Activated naive CD4-positive, alpha-beta T cell treated with Interleukin-2 at 50 U/mL for 16 hours (primary cell): ENCODE data around the gene CD28.

Source experiments
- DNase-seq: peaks from one replicate; pipeline ENCODE4 v3.0.0-alpha.2; 2020

The CD28 gene

GRCh38 chr2:203706403-203706802 lies at the start of gene CD28:
TSS of gene CD28 (plus strand) at chr2:203706639. CDS start at chr2:203706697, 58 bp downstream.
- peak; percentile 88 for DNase-seq

- no peak for DNase-seq
Measured at GRCh38 chr2:203659331-203660049, 46.9 kb upstream of the CD28 start.

DNA sequence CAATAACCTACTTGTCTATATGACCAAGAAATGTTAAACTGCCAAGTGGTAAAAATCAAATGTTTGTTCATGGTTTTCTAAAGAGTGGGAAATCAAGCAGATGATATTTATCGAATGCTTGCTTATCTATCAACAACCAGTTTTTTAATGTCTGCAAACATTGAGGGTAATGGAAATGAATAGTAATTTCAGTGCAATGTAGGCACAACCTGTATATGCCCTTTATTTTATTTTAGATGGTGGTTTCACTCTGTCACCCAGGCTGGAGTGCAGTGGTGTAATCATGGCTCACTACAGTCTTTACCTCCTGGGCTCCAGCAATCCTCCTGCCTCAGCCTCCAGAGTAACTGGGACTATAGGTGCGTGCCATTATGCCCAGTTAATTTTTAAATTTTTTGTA lies 46.0 kb upstream of the CD28 start:
- no peak for DNase-seq

DNA sequence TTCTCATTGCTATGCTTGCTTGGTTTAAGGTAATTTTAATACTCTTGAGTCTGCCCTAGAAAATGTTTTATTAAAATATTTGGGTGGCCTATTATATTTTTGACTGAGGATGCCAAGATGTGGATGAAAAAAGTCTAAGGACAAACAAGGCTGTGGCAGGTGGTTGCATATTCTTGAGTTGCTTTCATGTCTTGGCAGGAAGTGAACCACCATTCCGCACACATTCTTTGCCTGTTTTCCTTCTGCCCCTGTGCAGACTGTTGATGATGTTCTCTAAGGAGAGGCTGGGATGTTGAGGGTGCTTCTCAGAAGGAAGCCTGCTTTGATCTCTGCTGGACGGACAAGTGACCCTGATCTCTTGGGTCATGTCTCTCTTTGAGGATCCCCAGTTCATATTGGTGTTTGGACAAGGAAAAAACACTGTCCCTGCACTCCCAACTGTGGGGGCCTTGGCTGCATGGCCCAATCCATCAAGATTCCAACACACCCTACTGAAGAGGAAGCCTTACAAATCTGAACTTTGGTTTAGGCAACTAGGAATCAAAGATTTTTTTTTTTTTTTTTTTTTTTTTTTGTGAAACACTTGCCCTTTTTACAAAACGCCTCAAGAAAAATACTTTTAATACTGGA lies 45.0 kb upstream of the CD28 start:
- no peak for DNase-seq

GRCh38 chr2:203662487-203662886 lies 44.0 kb upstream of the CD28 start:
- DNase-seq, result no peak

GRCh38 chr2:203662951-203663350 lies 43.5 kb upstream of the CD28 start:
- DNase-seq, result no peak

DNA sequence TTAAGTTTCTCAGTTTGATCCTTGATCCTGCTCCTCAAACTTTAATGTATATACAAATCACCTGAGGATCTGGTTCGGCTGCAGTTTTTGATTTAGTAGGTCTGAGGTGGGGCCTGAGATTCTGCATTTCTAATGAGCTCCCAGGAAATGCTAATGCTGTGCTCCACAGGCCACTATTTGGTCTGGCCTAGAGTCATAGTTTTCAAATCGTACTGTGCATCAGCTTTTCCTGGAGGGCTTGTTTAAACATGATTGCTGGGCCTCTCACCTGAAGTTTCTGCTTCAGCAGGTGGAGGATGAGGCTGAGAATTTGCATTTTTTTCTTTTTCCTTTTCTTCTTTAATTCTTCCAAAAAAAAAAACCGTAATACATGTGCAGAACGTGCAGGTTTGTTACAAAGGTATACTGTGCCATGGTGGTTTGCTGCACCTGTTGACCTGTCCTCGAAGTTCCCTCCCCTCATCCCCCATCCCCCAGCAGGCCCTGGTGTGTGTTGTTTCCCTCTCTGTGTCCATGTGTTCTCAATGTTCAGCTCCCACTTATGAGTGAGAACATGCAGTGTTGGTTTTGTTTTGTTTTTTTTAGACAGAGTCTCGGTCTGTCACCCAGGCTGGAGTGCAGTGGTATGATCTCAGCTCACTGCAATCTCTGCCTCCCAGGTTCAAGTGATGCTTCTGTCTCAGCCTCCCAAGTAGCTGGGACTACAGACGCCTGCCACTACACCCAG lies 42.2 kb upstream of the CD28 start:
- no peak for DNase-seq

DNA sequence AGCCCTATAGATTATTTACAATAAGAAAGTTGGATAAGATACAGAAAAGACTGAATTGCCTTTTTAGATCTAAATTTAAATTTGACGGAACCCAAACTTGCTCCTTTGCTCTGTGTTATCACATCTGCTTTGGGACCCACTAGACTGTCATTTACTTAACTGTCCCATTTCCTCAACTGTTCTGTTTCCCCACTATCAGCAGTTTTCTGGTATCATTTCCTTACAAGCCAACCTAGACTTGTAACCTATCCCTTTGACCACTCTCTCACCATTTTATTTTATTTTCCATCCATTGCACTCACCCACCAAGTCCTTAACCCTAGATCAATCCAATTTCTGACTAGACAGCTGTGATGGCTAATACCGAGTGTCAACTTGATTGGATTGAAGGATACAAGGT lies 38.6 kb upstream of the CD28 start:
- no peak for DNase-seq

DNA sequence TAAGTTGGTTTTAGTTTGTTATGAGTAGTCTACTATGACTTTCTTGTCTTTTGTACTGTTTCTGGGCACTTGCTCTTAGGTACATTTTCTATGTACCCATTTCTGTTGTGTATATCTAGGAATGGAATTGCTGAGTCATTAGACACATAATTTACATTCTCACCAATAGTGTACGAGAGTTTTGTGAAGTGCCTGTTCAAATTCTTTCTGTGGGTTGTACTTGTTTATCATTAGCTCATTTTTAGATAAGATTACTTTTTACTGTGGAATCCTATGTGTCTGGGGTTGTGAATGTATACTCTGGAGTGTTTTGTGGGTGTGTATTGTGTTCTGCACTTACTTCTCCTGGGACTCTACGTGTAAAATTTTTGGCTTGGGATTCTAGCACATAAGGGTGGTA lies 36.6 kb upstream of the CD28 start:
- DNase-seq, result no peak

DNA sequence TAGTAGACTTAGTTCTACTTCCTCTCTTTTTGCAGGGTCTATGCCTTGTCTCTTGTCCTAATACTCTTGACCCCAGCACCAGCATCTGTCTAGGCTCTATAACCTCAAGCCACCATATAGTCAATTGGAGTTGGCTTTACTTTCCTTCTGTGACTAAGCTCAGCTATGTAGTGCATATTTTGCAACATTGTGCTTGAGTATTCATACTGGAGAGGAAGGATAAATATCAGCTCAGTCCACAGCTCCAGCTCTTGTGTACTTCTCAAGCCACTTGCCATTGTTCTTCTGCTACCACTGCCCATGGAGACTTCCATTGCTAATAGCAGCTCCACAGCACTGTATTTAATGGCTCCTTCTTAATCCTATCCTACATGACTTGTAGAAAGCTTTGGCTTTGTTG lies 35.5 kb upstream of the CD28 start:
- no peak for DNase-seq

DNA sequence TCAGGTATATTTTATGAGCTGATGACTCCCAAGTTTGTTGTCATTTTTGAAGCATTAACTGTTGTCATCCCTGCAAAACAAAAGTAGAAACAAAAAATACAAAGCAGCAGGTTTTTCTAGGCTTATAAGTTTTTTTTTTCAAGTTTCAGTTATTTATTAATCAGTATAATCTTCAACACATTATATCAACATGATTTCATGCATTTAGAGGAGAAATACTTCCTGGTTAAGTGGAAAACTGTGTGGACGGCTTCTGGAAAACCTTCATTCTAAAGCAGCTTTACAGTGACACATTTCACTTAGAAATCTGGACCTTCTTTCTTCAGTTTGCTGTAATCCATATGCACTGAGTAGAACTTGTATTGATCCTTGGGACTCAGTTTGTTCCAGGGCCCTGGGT lies 34.6 kb upstream of the CD28 start:
- no peak for DNase-seq

DNA sequence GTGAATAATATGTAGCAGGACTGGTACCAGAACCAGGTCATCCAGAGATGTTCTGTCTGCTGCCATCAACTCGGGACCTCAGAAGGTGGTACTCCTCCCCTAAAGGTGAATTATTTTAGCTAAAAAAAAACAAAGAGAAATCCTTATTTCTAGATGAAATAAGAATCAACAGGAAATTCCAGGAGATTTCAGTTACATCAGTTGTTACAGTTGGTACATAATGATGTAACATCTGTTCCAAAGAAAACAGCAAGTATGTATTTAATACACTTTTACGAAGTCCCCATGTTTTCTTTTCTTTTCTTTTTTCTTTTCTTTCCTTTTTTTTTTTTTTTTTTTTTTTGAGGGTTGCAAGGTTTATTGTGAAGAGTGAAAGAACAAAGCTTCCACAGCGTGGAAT lies 33.6 kb upstream of the CD28 start:
- no peak for DNase-seq

DNA sequence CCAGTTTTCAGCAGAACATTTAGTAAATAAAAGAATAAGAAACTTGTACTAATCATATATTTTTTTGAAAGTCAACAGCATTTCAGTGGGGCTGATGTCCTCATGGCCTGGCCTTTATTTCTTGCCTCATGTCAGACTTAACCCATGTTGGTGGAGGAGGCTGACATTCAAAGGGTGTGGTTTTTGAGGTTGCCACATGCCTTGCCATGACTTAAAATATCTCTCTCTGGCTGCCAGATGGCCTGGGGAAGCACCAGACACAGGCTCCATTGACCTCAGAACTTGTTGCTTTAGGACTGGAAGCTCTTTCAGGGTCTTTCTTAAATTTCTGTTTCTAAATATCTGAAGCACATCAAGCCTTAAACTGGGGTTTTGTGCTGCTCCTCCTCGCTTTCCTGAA lies 32.5 kb upstream of the CD28 start:
- DNase-seq, result peak; percentile 10

DNA sequence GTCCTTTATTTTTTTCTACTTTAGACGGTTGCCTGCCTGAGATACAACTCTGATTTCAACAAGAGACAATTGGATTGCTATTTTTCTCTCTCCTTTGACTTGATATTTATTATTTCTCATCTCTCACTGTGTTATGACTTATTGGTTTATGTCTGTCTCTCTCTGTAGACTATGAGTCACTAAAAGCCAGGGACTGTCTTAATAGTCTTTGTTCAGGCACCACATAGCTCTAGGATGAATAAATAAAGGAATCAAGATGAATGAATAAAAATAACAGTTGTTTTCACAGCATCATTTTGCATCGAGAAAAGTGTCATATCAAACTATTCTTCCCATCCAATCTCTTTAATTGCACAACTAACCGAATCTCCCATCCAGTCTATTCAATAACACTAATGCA lies 31.4 kb upstream of the CD28 start:
- DNase-seq, result no peak

- no peak for DNase-seq
Measured at GRCh38 chr2:203678971-203679370, 27.5 kb upstream of the CD28 start.

DNA sequence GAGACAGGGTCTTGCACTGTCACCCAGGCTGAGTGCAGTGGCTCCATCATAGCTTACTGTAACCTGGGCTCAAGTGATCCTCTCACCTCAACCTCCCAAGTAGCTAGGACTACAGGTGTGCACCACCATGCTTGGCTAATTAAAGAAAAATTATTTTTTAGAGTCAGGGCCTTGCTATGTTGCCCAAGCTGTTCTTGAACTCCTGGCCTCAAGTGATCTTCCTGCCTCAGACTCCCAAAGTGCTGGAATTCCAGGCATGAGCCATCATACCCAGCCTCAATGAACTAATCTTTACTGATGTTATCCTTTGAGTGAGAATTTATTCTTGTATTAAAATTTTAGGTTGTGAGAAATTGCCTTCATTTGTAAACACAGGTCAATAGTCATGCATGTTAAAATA lies 27.0 kb upstream of the CD28 start:
- DNase-seq, result no peak

GRCh38 chr2:203681978-203682377 lies 24.5 kb upstream of the CD28 start:
- no peak for DNase-seq

DNA sequence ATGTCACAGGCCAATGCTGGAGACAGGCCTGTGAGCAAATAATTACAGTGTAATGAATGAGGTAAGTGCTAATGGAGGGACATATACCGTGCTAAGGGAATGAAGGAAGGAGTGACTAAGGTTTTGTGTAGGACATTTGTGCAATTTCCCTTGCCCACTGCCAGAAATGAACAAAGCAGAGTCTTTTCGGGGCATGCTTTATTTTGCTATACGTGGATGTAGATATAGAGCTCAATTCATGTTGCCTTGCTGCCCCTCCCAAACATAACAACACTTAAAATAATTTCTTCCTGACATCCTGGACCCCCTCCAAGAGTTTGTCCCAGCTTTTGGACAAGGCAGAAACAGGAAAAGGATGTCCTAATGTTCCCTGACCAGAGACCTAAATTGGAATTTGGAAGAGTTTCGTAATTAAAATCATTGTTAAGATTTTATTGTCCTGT lies 23.7 kb upstream of the CD28 start:
- no peak for DNase-seq

- DNase-seq, result no peak
Measured at GRCh38 chr2:203683421-203683820, 23.0 kb upstream of the CD28 start.

DNA sequence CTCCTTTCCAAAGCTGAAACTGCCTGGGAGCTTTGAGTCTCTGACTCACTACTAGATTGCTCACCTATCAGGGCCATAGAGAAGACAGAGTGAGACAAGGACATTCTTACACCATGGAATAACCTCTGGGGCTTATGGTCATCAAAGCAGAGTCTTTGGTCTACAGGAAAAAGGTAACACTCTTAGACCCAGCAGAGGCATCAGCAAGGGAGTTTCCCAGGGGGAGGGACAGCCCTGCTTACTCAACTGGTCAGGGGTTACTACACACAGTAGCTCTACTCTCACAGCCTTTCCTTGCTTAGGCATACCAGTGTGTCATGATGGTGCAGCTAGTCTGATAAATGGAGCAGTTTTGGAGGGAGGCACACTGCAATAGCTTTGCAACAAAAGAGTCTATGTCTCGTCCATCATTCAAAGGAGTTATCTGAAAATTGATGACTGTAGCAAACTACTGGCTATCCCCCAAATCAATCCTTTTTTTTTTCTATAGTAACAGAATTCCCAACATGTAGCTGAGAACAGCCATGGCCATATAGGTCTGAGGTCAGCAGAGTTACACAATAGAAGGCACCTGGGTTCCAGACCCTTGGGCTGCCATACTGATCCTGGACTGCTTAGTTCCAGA lies 22.4 kb upstream of the CD28 start:
- no peak for DNase-seq

GRCh38 chr2:203685081-203685621 lies 21.3 kb upstream of the CD28 start:
- DNase-seq, result no peak

DNA sequence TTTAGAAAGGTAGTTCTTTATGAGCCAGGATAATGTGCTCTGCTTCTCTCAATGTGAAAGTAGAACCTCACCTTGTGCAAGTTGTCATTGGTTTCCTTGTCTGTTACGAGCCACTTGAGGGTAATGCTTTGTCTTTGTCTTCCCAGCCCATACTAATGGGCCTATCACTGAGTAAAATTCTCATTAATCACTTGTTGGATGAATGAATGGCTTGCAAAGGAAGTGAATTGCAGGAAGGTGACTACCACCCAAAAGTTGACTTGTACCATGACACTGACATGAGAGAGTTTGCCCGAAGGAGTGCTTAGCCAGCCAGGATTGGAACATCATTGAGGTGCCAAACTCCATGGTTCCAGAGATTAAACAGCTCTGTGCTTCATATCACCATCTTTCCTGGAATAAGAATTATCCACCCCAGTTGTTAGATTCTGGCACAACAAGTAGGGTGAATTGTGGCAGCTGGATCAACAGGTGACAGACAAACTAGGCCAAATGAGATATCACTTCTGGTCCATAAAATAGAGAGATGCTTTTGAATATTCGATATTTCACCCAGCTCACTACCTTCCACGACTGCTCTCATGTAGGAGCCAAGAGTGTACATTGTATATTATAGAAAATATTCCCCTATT lies 20.5 kb upstream of the CD28 start:
- DNase-seq, result no peak

GRCh38 chr2:203687165-203687564 lies 19.3 kb upstream of the CD28 start:
- no peak for DNase-seq
